ENCODE measurements around the gene B9D1. TPM values are rescaled to one million over a fixed set of nuclear protein-coding genes. Genes with fewer than 3 reads are reported as not detected.

Gene B9D1
- polyA plus RNA-seq, 1 experiment = 55.8 TPM

DNA sequence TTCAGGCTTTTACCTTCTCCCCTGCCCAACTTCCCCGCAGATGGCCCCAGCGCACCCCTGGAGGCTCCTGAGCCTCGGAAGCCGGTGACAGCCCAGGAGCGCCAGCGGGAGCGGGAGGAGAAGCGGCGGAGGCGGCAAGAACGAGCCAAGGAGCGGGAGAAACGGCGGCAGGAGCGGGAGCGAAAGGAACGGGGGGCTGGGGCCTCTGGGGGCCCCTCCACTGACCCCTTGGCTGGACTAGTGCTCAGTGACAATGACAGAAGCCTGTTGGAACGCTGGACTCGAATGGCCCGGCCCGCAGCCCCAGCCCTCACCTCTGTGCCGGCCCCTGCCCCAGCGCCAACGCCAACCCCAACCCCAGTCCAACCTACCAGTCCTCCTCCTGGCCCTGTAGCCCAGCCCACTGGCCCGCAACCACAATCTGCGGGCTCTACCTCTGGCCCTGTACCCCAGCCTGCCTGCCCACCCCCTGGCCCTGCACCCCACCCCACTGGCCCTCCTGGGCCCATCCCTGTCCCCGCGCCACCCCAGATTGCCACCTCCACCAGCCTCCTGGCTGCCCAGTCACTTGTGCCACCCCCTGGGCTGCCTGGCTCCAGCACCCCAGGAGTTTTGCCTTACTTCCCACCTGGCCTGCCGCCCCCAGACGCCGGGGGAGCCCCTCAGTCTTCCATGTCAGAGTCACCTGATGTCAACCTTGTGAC lies 19.4 kb upstream of the B9D1 start:
- H3K36me3 ChIP-seq (ENCODE audit: control insufficient read depth, insufficient read depth, low read length) = peaks cover 40% of the 10 kb centered on the region
- ChIA-PET POLR2A (no interaction called here), CTCF (no interaction called here)
- TF ChIP-seq, protein P1, sequence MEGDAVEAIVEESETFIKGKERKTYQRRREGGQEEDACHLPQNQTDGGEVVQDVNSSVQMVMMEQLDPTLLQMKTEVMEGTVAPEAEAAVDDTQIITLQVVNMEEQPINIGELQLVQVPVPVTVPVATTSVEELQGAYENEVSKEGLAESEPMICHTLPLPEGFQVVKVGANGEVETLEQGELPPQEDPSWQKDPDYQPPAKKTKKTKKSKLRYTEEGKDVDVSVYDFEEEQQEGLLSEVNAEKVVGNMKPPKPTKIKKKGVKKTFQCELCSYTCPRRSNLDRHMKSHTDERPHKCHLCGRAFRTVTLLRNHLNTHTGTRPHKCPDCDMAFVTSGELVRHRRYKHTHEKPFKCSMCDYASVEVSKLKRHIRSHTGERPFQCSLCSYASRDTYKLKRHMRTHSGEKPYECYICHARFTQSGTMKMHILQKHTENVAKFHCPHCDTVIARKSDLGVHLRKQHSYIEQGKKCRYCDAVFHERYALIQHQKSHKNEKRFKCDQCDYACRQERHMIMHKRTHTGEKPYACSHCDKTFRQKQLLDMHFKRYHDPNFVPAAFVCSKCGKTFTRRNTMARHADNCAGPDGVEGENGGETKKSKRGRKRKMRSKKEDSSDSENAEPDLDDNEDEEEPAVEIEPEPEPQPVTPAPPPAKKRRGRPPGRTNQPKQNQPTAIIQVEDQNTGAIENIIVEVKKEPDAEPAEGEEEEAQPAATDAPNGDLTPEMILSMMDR (IDR thresholded peaks at IDR 0.05; ENCODE audit: insufficient read depth, low read depth, low read length) = no peak
- no peak for DNase-seq (ENCODE audit: low read depth)
- H3K4me3 ChIP-seq (ENCODE audit: low read depth, low read length) = no peak overlapping the region
- H3K27me3 ChIP-seq (ENCODE audit: control insufficient read depth, insufficient read depth, low read length) = no peaks in the 10 kb centered on the region

DNA sequence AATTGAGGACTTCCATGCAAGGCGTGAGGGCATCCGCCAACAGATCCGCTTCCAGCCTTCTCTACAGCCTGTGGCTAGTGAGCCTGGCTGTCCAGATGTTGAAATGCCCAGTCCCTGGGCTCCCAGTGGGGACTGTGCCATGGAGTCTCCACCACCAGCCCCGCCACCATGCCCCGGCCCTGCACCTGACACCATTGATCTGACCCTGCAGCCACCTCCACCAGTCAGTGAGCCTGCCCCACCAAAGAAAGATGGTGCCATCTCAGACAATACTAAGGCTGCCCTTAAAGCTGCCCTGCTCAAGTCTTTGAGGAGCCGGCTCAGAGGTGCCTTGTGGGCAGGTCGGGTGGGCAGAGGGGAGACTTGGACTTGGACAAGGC lies 18.8 kb upstream of the B9D1 start:
- Histone ChIP-seq H3K4me3 (ENCODE audit: low read depth, low read length) (no peak overlapping the region), H3K27me3 (ENCODE audit: control insufficient read depth, insufficient read depth, low read length) (no peaks in the 10 kb centered on the region), H3K36me3 (ENCODE audit: control insufficient read depth, insufficient read depth, low read length) (peaks cover 40% of the 10 kb centered on the region)
- TF ChIP-seq, protein P1 (IDR thresholded peaks at IDR 0.05; ENCODE audit: insufficient read depth, low read depth, low read length) = no peak
- no peak for DNase-seq (ENCODE audit: low read depth)
- ChIA-PET POLR2A (no interaction called here), CTCF (interaction anchor here (1.4 to 2.7 kb wide), 2 partner anchors 7 to 18 kb away, joined by 5 to 8 read pairs; partner anchors contain the start of gene B9D1)

DNA sequence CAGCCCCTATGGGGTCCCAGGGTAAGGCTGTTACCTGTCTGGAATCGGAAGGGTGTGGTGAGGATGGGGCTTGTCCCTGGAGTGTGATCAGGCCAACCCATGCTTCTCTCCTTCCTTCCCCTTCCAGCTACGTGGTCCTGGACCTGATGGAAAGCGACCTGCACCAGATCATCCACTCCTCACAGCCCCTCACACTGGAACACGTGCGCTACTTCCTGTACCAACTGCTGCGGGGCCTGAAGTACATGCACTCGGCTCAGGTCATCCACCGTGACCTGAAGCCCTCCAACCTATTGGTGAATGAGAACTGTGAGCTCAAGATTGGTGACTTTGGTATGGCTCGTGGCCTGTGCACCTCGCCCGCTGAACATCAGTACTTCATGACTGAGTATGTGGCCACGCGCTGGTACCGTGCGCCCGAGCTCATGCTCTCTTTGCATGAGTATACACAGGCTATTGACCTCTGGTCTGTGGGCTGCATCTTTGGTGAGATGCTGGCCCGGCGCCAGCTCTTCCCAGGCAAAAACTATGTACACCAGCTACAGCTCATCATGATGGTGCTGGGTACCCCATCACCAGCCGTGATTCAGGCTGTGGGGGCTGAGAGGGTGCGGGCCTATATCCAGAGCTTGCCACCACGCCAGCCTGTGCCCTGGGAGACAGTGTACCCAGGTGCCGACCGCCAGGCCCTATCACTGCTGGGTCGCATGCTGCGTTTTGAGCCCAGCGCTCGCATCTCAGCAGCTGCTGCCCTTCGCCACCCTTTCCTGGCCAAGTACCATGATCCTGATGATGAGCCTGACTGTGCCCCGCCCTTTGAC lies 18.2 kb upstream of the B9D1 start:
- H3K4me3 ChIP-seq (ENCODE audit: low read depth, low read length) = no peak overlapping the region
- H3K27me3 ChIP-seq (ENCODE audit: control insufficient read depth, insufficient read depth, low read length) = no peaks in the 10 kb centered on the region
- CTCF ChIA-PET = interaction anchor here (0.7 to 4.0 kb wide), 6 partner anchors 8 to 67 kb away, joined by 3 to 37 read pairs (median 4); partner anchors contain the start of gene B9D1
- TF ChIP-seq, protein P1 (IDR thresholded peaks at IDR 0.05; ENCODE audit: insufficient read depth, low read depth, low read length) = no peak
- H3K36me3 ChIP-seq (ENCODE audit: control insufficient read depth, insufficient read depth, low read length) = peaks cover 38% of the 10 kb centered on the region
- POLR2A ChIA-PET = no interaction called here
- no peak for DNase-seq (ENCODE audit: low read depth)

DNA sequence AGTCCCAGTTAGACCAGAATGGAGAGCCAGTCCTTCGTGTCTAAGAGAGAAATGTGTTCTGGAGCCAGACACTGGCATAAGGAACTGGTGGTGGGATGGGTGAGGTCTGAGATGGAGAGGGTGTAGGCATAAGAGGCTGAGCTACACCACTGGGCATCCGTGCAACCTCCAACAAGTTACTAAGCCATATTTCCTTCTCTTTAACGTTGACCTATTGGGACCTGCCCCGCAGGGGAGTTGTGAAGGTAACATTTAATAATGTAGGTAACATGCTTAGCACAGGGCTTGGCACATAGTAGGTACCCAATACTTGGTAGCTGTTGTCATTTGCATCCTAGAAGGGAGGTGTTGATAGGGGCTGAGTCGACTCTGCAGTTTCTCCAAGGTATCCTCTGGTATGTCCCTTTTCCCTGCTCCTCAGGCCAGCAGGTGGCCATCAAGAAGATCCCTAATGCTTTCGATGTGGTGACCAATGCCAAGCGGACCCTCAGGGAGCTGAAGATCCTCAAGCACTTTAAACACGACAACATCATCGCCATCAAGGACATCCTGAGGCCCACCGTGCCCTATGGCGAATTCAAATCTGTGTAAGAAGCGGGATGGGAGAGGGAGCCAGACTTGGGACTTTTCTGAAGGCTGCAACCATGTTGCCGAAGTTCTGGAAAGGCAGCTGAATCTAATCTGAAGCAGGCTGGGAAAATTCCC lies 17.0 kb upstream of the B9D1 start:
- Histone ChIP-seq H3K27me3 (ENCODE audit: control insufficient read depth, insufficient read depth, low read length) (no peaks in the 10 kb centered on the region), H3K36me3 (ENCODE audit: control insufficient read depth, insufficient read depth, low read length) (peaks cover 35% of the 10 kb centered on the region), H3K4me3 (ENCODE audit: low read depth, low read length) (peak overlapping the region; percentile 85)
- CTCF ChIA-PET = interaction anchor here (0.7 to 4.0 kb wide), 7 partner anchors 9 to 68 kb away, joined by 3 to 37 read pairs (median 3); partner anchors contain the start of gene B9D1
- DNase-seq (ENCODE audit: low read depth) = no peak
- TF ChIP-seq, protein P1 (IDR thresholded peaks at IDR 0.05; ENCODE audit: insufficient read depth, low read depth, low read length) = no peak
- POLR2A ChIA-PET = no interaction called here
